Smooth muscle cell (in vitro differentiated cells): ENCODE data around the gene TEX51. TPM values are rescaled to one million over a fixed set of nuclear protein-coding genes. Genes with fewer than 3 reads are reported as not detected.

Experiments
- DNase-seq: peaks from one replicate; lab custom pipeline; 2025; ENCODE audit not compliant: unreplicated experiment; lab: John Stamatoyannopoulos, UW
- H2AFZ ChIP-seq: fragments of 200-600 bp; sonication (generic); 2 replicates; pipeline ENCODE4 v1.6.0; 2016; ENCODE audit warnings: antibody characterized with exemption, low read depth, mild to moderate bottlenecking
- H3F3A ChIP-seq: fragments of 200-600 bp; sonication (generic); 2 replicates; pipeline ENCODE4 v1.6.0; 2017; ENCODE audit warnings: antibody characterized with exemption, low read depth
- H3K27ac ChIP-seq: fragments of 200-600 bp; sonication (generic); 2 replicates; pipeline ENCODE4 v1.5.1; 2016; ENCODE audit warnings: low read depth, mild to moderate bottlenecking
- H3K27me3 ChIP-seq: fragments of 200-600 bp; sonication (generic); 2 replicates; pipeline ENCODE4 v1.6.1; 2016; ENCODE audit warnings: low read depth, mild to moderate bottlenecking
- H3K36me3 ChIP-seq: fragments of 200-600 bp; sonication (generic); 2 replicates; pipeline ENCODE4 v1.5.1; 2016; ENCODE audit warnings: low read depth
- H3K4me1 ChIP-seq: fragments of 200-600 bp; sonication (generic); 2 replicates; pipeline ENCODE4 v1.5.1; 2016; ENCODE audit warnings: low read depth
- H3K4me2 ChIP-seq: fragments of 200-600 bp; sonication (generic); 2 replicates; pipeline ENCODE4 v1.6.0; 2016; ENCODE audit warnings: mild to moderate bottlenecking
- H3K4me3 ChIP-seq: fragments of 200-600 bp; sonication (generic); 2 replicates; pipeline ENCODE4 v1.5.1; 2016; ENCODE audit warnings: mild to moderate bottlenecking
- H3K79me2 ChIP-seq: fragments of 200-600 bp; sonication (generic); 2 replicates; pipeline ENCODE4 v1.6.0; 2016; ENCODE audit warnings: low read depth, mild to moderate bottlenecking
- H3K9ac ChIP-seq: fragments of 200-600 bp; sonication (generic); 2 replicates; pipeline ENCODE4 v1.6.0; 2016; ENCODE audit warnings: low read depth
- H3K9me3 ChIP-seq: fragments of 200-600 bp; sonication (generic); replicated peaks from 2 replicates; pipeline ENCODE4 v1.5.1; 2016; ENCODE audit warnings: low read depth
- H4K20me1 ChIP-seq: fragments of 200-600 bp; sonication (generic); 2 replicates; pipeline ENCODE4 v1.6.0; 2016; ENCODE audit warnings: low read depth
- WGBS: methylation state at CpG from one replicate; pipeline ENCODE4 v1.1.7; 2016; ENCODE audit warnings: low lambda C conversion rate; 5-methylcytosine and 5-hydroxymethylcytosine counted together
- polyA plus RNA-seq: library from polyadenylated mRNA; unstranded; fragments of >200 nt; fragmentation: Nextera tagmentation; extraction: Ambion mirVana; gene quantifications from 2 replicates; pipeline ENCODE4 v1.2.1, GENCODE V29; 2016
- total RNA-seq: library from RNA; depleted of rRNA; stranded (reverse); fragments of >200 nt; gene quantifications from 2 replicates; pipeline ENCODE4 v1.2.3, GENCODE V29; 2014
- TF ChIP-seq, protein P1 (sequence below): fragments of 200-600 bp; sonication (generic); IDR thresholded peaks from 2 replicates; pipeline ENCODE4 v1.5.1; 2017; ENCODE audit warnings: borderline replicate concordance, mild to moderate bottlenecking, antibody characterized with exemption; ENCODE audit not compliant: insufficient read depth, poor library complexity, severe bottlenecking

TEX51 gene
- total and polyA plus RNA-seq, 2 experiments from 2014 or later = not detected

- no peak overlapping the region for H3K4me2 ChIP-seq
- no peaks in the 10 kb centered on the region for H3K4me1 ChIP-seq
- no peak overlapping the region for H2AFZ ChIP-seq
- H3K27me3 ChIP-seq = no peaks in the 10 kb centered on the region
- no peak overlapping the region for H3K9ac ChIP-seq
- no peak overlapping the region for H3K4me3 ChIP-seq
- WGBS = 80% methylated on average over 9 of the region's 9 CpGs
- no peaks in the 10 kb centered on the region for H3K79me2 ChIP-seq
- no peaks in the 10 kb centered on the region for H3K36me3 ChIP-seq
- no peak for DNase-seq
- no peaks in the 10 kb centered on the region for H3F3A ChIP-seq
- no peaks in the 10 kb centered on the region for H4K20me1 ChIP-seq
- no peaks in the 10 kb centered on the region for H3K9me3 ChIP-seq
- TF ChIP-seq, protein P1, sequence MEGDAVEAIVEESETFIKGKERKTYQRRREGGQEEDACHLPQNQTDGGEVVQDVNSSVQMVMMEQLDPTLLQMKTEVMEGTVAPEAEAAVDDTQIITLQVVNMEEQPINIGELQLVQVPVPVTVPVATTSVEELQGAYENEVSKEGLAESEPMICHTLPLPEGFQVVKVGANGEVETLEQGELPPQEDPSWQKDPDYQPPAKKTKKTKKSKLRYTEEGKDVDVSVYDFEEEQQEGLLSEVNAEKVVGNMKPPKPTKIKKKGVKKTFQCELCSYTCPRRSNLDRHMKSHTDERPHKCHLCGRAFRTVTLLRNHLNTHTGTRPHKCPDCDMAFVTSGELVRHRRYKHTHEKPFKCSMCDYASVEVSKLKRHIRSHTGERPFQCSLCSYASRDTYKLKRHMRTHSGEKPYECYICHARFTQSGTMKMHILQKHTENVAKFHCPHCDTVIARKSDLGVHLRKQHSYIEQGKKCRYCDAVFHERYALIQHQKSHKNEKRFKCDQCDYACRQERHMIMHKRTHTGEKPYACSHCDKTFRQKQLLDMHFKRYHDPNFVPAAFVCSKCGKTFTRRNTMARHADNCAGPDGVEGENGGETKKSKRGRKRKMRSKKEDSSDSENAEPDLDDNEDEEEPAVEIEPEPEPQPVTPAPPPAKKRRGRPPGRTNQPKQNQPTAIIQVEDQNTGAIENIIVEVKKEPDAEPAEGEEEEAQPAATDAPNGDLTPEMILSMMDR = no peak
- H3K27ac ChIP-seq = no peak overlapping the region
These were observed 17.1 kb upstream of the TEX51 start for GRCh38 chr2:126881591-126881990.

GRCh38 chr2:126882181-126882580 lies 16.5 kb upstream of the TEX51 start:
- TF ChIP-seq, protein P1 = no peak
- Histone ChIP-seq H3K36me3 (no peaks in the 10 kb centered on the region), H3F3A (no peaks in the 10 kb centered on the region), H3K27ac (no peak overlapping the region), H3K9me3 (no peaks in the 10 kb centered on the region), H3K27me3 (no peaks in the 10 kb centered on the region), H3K79me2 (no peaks in the 10 kb centered on the region), H2AFZ (no peak overlapping the region), H3K9ac (no peak overlapping the region), H4K20me1 (no peaks in the 10 kb centered on the region), H3K4me1 (no peaks in the 10 kb centered on the region), H3K4me2 (no peak overlapping the region), H3K4me3 (no peak overlapping the region)
- 46% methylated on average over 2 of the region's 2 CpGs for WGBS
- DNase-seq = no peak

GRCh38 chr2:126882736-126883665 lies 15.7 kb upstream of the TEX51 start:
- Histone ChIP-seq H3K4me2 (no peak overlapping the region), H2AFZ (no peak overlapping the region), H3F3A (no peaks in the 10 kb centered on the region), H4K20me1 (no peaks in the 10 kb centered on the region), H3K9ac (no peak overlapping the region), H3K4me1 (no peaks in the 10 kb centered on the region), H3K27me3 (no peaks in the 10 kb centered on the region), H3K79me2 (no peaks in the 10 kb centered on the region), H3K36me3 (no peaks in the 10 kb centered on the region), H3K27ac (no peak overlapping the region), H3K4me3 (no peak overlapping the region), H3K9me3 (no peaks in the 10 kb centered on the region)
- TF ChIP-seq, protein P1 = no peak
- DNase-seq = no peak
- whole genome bisulfite sequencing = 91% methylated on average over 7 of the region's 7 CpGs

- WGBS = 94% methylated on average over 6 of the region's 6 CpGs
- TF ChIP-seq, protein P1 = no peak
- no peak overlapping the region for H3K4me2 ChIP-seq
- H3K27ac ChIP-seq = no peak overlapping the region
- H3K4me1 ChIP-seq = no peaks in the 10 kb centered on the region
- H3K9ac ChIP-seq = no peak overlapping the region
- no peaks in the 10 kb centered on the region for H3K27me3 ChIP-seq
- H4K20me1 ChIP-seq = no peaks in the 10 kb centered on the region
- DNase-seq = no peak
- H3K4me3 ChIP-seq = no peak overlapping the region
- no peaks in the 10 kb centered on the region for H3K36me3 ChIP-seq
- no peaks in the 10 kb centered on the region for H3K9me3 ChIP-seq
- H2AFZ ChIP-seq = no peak overlapping the region
- no peaks in the 10 kb centered on the region for H3K79me2 ChIP-seq
- no peaks in the 10 kb centered on the region for H3F3A ChIP-seq
These were observed 15.0 kb upstream of the TEX51 start for GRCh38 chr2:126883666-126884040.
